A204.1 (cell line): ENCODE data around the gene NCAPD2.

Experiments
- FAIRE-seq: peaks from 2 replicates; lab custom pipeline; 2012; peaks lifted over from hg19 to GRCh38; lab: Jason Lieb, UNC

The NCAPD2 gene

DNA sequence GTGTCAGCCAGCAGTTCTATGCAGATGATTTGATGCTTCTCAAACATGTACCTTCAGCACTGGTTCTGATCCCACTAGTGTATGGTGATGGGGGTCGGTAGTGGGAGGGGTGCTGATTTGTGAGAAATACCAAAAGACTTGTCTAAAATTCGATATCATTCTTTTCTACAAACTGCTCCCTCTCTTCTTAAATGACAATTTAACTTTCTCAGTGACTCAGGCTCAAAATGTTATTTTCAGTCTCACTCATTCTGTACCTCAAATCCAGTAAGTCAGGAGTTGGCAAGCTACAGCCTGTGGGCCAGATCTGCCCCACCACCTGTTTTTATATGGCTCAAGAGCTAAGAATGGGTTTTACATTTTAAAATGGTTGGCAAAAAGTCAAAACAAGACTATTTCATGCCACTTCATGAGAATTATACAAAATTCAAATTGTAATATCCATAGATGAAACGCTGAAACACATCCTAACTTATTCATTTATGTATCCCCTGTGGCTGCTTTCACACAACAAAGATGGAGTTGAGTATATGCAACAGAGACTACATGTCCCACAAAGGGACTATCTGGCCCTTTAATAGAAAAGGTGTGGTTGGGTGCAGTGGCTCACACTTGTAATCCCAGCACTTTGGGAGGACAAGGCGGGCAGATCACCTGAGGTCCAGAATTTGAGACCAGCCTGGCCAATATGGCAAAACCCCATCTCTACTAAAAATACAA, 80.8 kb downstream of the NCAPD2 start:
- no peak for FAIRE-seq

DNA sequence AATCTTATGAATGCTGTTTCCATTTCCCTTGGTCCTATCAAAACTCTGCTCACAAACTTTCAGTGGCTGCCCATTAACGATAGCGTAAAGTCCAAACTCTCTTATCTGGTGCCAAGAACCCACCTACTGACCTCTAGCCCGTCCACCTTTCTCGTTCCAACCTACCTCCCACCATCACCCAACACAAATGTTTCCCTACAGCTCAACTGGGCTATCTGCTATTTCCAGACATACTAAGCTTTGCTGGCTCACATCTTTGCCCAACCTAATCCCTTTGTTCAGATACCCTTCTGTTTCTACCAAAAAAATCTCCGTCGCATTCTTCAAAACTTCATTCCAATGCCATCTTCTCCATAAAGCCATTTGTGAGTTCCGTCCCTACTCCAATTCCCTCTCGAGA, 81.7 kb downstream of the NCAPD2 start:
- FAIRE-seq: no peak
